NCI-H345 treated with DMSO at 0.1 percent for 48 hours (cell line): ENCODE results near the gene B3GALNT2.
A peak's percentile ranks its signal among the peaks of the same experiment; 100 is the strongest.
"Not testable (repeated sequence)": the region's sequence is repeated elsewhere in the genome, so short reads cannot be mapped to it uniquely, and the experiment has no call there.

Source experiments
- DNase-seq: peaks from one replicate; lab custom pipeline; 2025; ENCODE audit not compliant: unreplicated experiment; lab: John Stamatoyannopoulos, UW

The B3GALNT2 gene

GRCh38 chr1:235504122-235504493 is at the start of gene B3GALNT2:
TSS of gene B3GALNT2 (minus strand) at chr1:235504452. CDS start at chr1:235504252, 200 bp downstream.
- DNase-seq = no peak

DNA sequence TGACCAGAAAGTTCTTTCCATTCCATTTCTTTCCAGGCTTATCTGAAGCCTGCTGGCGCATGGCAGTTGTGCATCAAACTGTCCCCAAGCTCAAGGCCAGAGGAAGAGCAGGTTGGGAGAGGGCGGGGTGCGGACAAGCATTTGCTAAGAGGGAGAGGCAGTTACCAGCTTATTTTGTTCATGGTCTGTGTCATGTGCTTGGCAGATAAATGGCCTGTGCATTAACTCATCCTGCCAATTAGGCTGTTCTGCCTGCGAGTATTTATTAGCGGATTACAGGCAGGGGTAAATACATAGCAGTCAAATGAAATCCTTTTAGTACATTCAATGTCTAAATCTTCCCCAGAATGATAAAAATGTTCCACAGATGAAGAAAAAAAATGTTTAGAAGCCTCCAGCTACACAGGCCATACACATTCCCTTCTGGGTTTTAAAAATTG is 48.9 kb upstream of the B3GALNT2 start:
- no peak for DNase-seq

DNA sequence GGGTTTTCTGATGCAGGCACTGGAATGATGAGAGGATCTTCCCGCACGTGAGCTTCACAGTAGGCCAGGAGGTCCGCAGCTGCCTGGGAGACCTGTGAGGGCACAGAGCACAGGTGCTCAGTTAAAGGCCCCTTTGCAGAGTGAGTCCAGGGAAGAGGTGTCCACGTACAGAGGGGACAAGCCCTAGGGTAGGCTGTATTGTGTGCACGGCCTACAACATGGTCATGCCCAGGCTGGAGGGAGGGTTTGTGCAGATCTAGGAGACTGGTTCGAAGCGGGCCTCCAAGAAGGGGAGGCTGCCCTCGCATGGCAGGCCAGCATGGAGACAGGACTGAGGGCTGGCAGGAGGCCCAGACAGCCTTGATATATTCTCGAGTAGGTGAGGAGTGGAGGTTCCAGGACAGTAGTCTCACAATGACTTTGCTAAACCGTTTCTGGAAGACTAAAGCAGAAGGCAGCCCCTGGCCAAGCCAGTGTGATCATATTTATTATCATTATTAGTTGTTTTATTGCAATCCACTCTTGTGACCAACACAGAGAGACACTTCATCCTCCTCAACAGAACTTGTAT is 48.0 kb upstream of the B3GALNT2 start:
- no peak for DNase-seq

GRCh38 chr1:235549351-235550139 is 45.3 kb upstream of the B3GALNT2 start:
- DNase-seq = no peak

DNA sequence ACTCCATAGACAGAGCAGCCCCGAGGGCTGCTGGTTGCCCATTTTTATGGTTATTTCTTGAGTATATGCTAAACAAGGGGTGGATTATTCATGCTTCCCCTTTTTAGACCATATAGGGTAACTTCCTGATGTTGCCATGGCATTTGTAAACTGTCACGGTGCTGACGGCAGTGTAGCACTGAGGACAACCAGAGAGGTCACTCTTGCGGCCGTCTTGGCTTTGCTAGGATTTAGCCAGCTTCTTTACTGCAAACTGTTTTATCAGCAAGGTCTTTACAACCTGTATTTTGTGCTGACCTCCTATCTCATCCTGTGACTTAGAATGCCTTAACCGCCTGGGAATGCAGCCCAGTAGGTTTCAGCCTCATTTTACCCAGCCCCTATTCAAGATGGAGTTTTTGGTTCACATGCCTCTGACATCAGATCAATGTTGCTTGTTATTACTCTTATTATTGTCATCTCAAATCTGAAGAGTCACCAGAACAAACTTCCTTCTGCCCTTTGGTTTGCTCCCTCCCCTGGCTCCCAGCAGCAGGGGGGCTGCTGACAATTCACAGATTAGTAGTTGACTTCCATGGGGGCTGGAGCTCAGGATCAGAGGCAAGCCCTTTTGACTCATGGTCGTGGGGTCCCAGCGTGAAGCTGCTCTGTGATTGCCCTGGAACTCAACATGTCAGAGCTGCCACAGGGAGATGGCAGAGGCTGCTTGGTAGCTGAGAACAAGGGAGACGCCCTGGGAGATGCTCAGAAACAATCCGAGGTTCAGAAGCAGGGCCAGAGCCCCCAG is 42.3 kb upstream of the B3GALNT2 start:
- not testable (repeated sequence) for DNase-seq

DNA sequence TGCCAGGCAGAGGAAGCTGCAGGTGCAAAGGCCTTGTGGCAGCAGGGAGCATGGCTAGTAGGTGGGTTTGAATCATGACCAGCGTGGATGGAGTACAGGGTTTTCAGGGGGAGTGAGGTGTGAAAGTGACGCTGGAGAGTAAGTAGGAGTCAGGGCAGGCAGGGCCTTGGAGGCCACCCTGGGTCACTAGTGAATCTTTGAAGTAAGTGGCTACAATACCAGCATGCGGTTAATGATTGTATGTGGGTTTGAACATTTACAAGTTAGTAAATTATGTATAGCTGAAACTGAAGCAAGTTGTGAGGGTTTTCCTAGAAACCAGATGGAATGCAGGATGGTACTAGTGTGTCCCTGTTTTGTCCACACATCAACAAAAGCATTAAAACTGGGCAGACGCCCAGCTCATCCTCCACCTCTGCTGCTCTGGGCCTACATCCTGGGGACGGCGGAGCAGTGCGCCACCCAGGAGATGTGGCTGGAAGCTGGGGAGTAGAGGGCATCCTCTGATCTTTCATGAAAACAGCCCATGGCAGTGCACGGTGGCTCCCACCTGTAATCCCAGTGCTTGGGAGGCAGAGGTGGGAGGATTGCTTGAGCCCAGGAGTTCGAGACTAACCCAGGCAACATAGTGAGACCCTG is 41.2 kb upstream of the B3GALNT2 start:
- no peak for DNase-seq

DNA sequence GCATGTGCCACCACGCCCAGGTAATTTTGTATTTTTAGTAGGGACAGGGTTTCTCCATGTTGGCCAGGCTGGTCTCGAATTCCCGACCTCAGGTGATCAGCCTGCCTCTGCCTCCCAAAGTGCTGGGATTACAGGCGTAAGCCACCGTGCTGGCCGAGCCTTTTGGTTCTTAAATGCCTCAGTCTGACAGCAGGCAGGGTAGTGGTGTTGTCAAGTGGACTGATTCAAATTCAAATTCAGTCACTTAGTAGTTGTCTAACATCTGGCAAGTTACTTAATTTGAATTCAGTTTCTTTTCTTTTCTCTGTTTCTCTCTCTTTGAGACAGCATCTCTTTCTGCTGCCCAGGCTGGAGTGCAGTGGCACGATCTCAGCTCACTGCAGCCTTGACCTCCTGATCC is 38.6 kb upstream of the B3GALNT2 start:
- not testable (repeated sequence) for DNase-seq

- no peak for DNase-seq
Observed at GRCh38 chr1:235533476-235534168, 29.4 kb upstream of the B3GALNT2 start.

DNA sequence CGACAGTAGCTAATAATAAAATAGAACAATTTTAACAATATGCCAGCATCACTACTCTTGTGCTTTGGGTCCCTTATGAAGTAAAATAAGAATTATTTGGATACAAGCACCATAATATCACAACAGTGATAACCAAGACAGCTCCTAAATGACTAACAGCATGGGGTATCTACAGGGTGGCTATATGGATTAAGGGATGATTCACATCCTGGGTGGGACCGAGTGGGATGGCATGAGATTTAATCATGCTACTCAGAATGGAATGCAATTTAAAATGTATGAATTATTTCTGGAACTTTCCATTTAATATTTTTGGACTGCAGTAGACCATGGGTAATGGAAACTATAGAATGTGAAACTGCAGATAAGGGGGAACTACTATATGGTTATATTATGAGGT is 28.1 kb upstream of the B3GALNT2 start:
- no peak for DNase-seq

DNA sequence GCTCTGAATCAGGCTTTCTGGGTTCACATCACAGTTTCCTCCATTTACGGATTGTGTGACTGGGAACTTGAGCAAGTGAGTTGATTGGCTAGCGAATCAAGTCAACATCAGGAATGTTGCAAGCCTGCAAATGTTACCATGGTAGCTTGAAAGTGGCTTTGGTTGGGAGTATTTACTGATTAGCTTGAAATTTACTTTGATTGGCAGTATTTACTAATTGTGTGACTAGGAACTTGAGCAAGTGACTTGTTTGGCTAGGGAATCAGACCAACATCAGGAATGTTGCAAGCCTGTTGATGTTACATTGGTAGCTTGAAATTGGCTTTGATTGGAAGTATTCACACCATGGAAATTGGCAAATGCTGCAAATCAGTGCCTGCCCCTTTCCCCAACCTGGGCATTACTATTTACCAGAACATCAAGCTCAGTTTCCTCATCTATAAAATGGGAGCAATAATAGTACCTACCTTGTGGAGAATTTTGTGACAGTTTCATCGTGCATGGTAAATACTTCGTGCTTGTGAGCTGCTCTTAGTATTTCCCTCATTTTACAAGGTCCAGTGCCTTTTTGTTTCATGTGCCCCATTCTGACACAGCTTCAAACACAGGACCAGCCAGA is 23.1 kb upstream of the B3GALNT2 start:
- no peak for DNase-seq

GRCh38 chr1:235525314-235525713 is 21.1 kb upstream of the B3GALNT2 start:
- no peak for DNase-seq

DNA sequence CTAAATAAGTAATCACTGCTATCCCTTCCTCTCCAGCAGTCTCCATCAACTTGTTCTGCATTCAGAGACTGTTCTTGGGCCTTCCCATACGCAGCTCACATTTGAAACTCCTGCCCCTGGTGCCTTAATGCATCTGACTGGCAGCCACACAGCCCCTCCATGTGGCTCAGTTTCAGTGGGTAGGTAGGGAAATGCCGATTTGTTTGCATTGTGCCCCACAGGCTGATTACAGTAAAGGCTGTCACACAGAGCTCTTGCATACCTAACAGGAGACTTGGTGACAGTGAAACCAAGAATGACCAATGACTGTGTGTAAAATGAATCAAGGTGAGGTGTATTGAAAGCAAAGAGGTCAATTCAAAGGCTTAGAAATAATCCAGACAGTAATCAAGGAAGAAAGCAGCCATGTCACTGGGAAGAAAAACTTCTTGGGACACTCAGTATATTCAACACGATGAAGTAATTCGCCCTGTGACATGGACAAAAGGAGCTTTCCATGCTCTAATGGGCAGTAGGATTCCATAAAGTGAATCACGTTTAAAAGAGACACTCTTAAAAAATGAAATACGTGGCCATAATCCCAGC is 12.7 kb upstream of the B3GALNT2 start:
- DNase-seq = no peak

- no peak for DNase-seq
Observed at GRCh38 chr1:235515844-235516512, 11.7 kb upstream of the B3GALNT2 start.

GRCh38 chr1:235513495-235514366 is 9.5 kb upstream of the B3GALNT2 start:
- DNase-seq = peak; percentile 34

GRCh38 chr1:235511470-235512240 is 7.4 kb upstream of the B3GALNT2 start:
- DNase-seq = no peak

DNA sequence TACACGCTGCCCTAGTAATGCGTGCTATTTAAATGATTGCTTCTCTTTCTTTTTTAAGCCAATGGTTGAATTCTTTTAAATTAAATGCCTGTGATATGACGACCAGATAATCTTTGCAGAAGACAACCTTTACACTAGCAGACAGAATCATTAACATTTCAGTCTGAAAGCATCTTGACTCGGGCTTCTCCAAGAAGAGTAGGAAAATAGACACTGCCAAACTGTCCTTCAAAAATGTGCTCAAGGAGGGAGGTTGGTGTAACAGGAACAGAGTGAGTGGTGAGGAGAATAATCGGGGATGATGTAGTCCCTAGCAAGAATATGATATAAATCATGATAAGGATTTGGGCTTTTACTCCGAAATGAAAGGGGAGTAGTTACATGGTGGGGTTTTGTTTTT is 6.6 kb upstream of the B3GALNT2 start:
- no peak for DNase-seq

DNA sequence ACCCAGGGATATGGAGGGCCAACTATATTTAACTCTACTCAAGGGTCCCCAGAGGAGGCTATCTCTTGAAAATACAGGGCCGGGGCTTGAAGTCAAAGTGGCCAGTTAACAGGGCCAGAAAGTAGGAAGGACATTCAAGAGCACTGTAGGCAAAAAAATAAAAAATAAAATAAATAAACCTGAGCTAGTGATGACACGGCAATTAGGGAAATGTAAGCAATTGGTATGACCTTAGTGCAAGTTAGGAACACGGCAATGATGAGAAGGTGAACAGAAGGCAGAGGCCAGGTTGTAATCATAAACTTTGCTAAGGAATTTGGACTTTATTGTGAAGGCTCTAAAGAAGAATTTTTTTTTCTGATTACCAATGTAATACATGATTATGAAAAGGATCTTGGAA is 3.4 kb upstream of the B3GALNT2 start:
- no peak for DNase-seq
